ENCODE measurements around the gene CLMN. TPM values are rescaled to one million over a fixed set of nuclear protein-coding genes. Genes with fewer than 3 reads are reported as not detected.
"Not testable (repeated sequence)": the region's sequence is repeated elsewhere in the genome, so short reads cannot be mapped to it uniquely, and the experiment has no call there.

CLMN gene
- total and polyA plus RNA-seq, 2 of the 4 experiments (the other 2 are of a cell fraction), result 0.10 to 0.18 TPM

- no peak for DNase-seq
- Histone ChIP-seq H2AFZ (replicated peaks; ENCODE audit: low read length, poor library complexity) (peak overlapping the region; percentile 32), H2BK5ac (ENCODE audit: low read depth, low read length, poor library complexity, severe bottlenecking) (no peak overlapping the region), H3K9ac (ENCODE audit: low read depth, low read length) (no peak overlapping the region), H3K4me2 (ENCODE audit: low read depth, low read length) (no peak overlapping the region), H4K5ac (ENCODE audit: low read depth, low read length) (no peak overlapping the region), H3K9me1 (ENCODE audit: insufficient read depth, low read length) (no peaks in the 10 kb centered on the region), H3K56ac (ENCODE audit: extremely low read depth, insufficient read depth, low read length) (no peak overlapping the region), H4K20me1 (ENCODE audit: insufficient read depth, low read length) (no peaks in the 10 kb centered on the region), H2BK120ac (ENCODE audit: low read depth, low read length) (no peak overlapping the region), H3K27me3 (ENCODE audit: control insufficient read depth, insufficient read depth, low read length) (peaks cover 2% of the 10 kb centered on the region; the same call in 1 of the 2 replicates), H3K4me3 (ENCODE audit: insufficient read depth, low read depth, low read length) (no peak overlapping the region), H3K27ac (ENCODE audit: insufficient read depth, low read length) (no peak overlapping the region), H2BK20ac (ENCODE audit: low read depth, low read length) (no peak overlapping the region), H3K36me3 (ENCODE audit: control insufficient read depth, insufficient read depth, low read length) (no peaks in the 10 kb centered on the region), H3K4ac (ENCODE audit: low read depth, low read length) (no peak overlapping the region), H3K9me3 (ENCODE audit: control insufficient read depth, insufficient read depth, low read length) (no peaks in the 10 kb centered on the region), H4K8ac (ENCODE audit: low read depth in 2 of 2, low read length in 2 of 2) (no peak overlapping the region), H3K23ac (ENCODE audit: low read depth, low read length) (no peak overlapping the region), H3K79me1 (ENCODE audit: low read depth in 1 of 2, low read length in 2 of 2) (no peaks in the 10 kb centered on the region), H2BK15ac (ENCODE audit: low read depth, low read length) (no peak overlapping the region), H4K91ac (ENCODE audit: insufficient read depth, low read depth, low read length) (no peak overlapping the region), H2AK9ac (replicated peaks; ENCODE audit: low read depth, low read length, poor library complexity) (no peak overlapping the region), H3K4me1 (ENCODE audit: control insufficient read depth, insufficient read depth, low read length) (no peaks in the 10 kb centered on the region), H2AK5ac (ENCODE audit: low read depth, low read length) (no peak overlapping the region), H3K18ac (ENCODE audit: low read depth, low read length) (no peak overlapping the region), H3K14ac (replicated peaks; ENCODE audit: low read depth, low read length) (no peak overlapping the region)
- in situ Hi-C loops (cut with MboI; ENCODE audit: low sequenced_read_pairs) (no loop called here), dilution Hi-C loops (cut with HindIII; ENCODE audit: low sequenced_read_pairs, unreplicated experiment) (no loop called here), intact Hi-C loops (cut with micrococcal nuclease) (no loop called here)
- TF ChIP-seq MXI1 (IDR thresholded peaks at IDR 0.05; ENCODE audit: borderline replicate concordance, low read depth, low read length) (no peak), SMC3 (IDR thresholded peaks at IDR 0.05; ENCODE audit: low read depth, low read length) (no peak)
- POLR2A ChIA-PET (ENCODE audit: unreplicated experiment), result no interaction called here
- WGBS, 2 experiments (ENCODE audit: extremely low coverage in 2 of 2, insufficient read length in 1 of 2), result no CpG with 5 or more reads among the region's 4 CpGs
- CTCF ChIA-PET, result no interaction called here
- no peak for ATAC-seq (ENCODE audit: low read depth)
- BruUV-seq (replicated peaks), result no TSS peak
Measured at GRCh38 chr14:95285566-95285965, 34.1 kb downstream of the CLMN start.

GRCh38 chr14:95283802-95284201, 35.9 kb downstream of the CLMN start:
- BruUV-seq (replicated peaks); H3K4ac ChIP-seq (ENCODE audit: low read depth, low read length); POLR2A ChIA-PET (ENCODE audit: unreplicated experiment); H3K36me3 ChIP-seq (ENCODE audit: control insufficient read depth, insufficient read depth, low read length); H2BK120ac ChIP-seq (ENCODE audit: low read depth, low read length); H3K14ac ChIP-seq (replicated peaks; ENCODE audit: low read depth, low read length); H3K27ac ChIP-seq (ENCODE audit: insufficient read depth, low read length); in situ Hi-C loops (cut with MboI; ENCODE audit: low sequenced_read_pairs); H4K5ac ChIP-seq (ENCODE audit: low read depth, low read length); H4K8ac ChIP-seq (ENCODE audit: low read depth in 2 of 2, low read length in 2 of 2); H2AK9ac ChIP-seq (replicated peaks; ENCODE audit: low read depth, low read length, poor library complexity); H3K79me1 ChIP-seq (ENCODE audit: low read depth in 1 of 2, low read length in 2 of 2); dilution Hi-C loops (cut with HindIII; ENCODE audit: low sequenced_read_pairs, unreplicated experiment); H3K9me3 ChIP-seq (ENCODE audit: control insufficient read depth, insufficient read depth, low read length); H2BK15ac ChIP-seq (ENCODE audit: low read depth, low read length); H3K4me1 ChIP-seq (ENCODE audit: control insufficient read depth, insufficient read depth, low read length); H2AK5ac ChIP-seq (ENCODE audit: low read depth, low read length); H3K56ac ChIP-seq (ENCODE audit: extremely low read depth, insufficient read depth, low read length); H3K18ac ChIP-seq (ENCODE audit: low read depth, low read length); intact Hi-C loops (cut with micrococcal nuclease); H3K9ac ChIP-seq (ENCODE audit: low read depth, low read length); H2BK5ac ChIP-seq (ENCODE audit: low read depth, low read length, poor library complexity, severe bottlenecking); H3K4me2 ChIP-seq (ENCODE audit: low read depth, low read length); H4K20me1 ChIP-seq (ENCODE audit: insufficient read depth, low read length); CTCF ChIA-PET; H2BK20ac ChIP-seq (ENCODE audit: low read depth, low read length); ATAC-seq (ENCODE audit: low read depth); H3K27me3 ChIP-seq (ENCODE audit: control insufficient read depth, insufficient read depth, low read length); H3K23ac ChIP-seq (ENCODE audit: low read depth, low read length); DNase-seq; H2AFZ ChIP-seq (replicated peaks; ENCODE audit: low read length, poor library complexity); H3K4me3 ChIP-seq (ENCODE audit: insufficient read depth, low read depth, low read length); H4K91ac ChIP-seq (ENCODE audit: insufficient read depth, low read depth, low read length); H3K9me1 ChIP-seq (ENCODE audit: insufficient read depth, low read length): not testable (repeated sequence)
- 75% methylated on average over 2 of the region's 3 CpGs; no CpG with 5 or more reads in 1 of the 2 experiments for WGBS, 2 experiments (ENCODE audit: extremely low coverage in 2 of 2, insufficient read length in 1 of 2)

Measured in IMR-90 (cell line).